Thyroid gland (tissue), 4 donors: Measurements from ENCODE around the gene SYNC. TPM values are rescaled to one million over a fixed set of nuclear protein-coding genes. Genes with fewer than 3 reads are reported as not detected.
A peak's percentile ranks its signal among the peaks of the same experiment; 100 is the strongest.

Experiments
- DNase-seq, 2 donors: peaks; one replicate each; pipeline ENCODE4 v3.0.0-alpha.2; 2019
- H3K27ac ChIP-seq, 3 donors: fragments of 200-600 bp; sonication (generic); 1 replicate in 2 of 3; 2 replicates in 1 of 3; pipeline ENCODE4 v1.5.1; 2016 to 2019; ENCODE audit warnings: mild to moderate bottlenecking in 1 of 3, moderate library complexity in 1 of 3
- H3K27me3 ChIP-seq: fragments of 200-600 bp; sonication (generic); one replicate; pipeline ENCODE4 v1.5.1; 2019
- H3K36me3 ChIP-seq, 2 donors: fragments of 200-600 bp; sonication (generic); one replicate each; pipeline ENCODE4 v1.5.1; 2016 to 2019
- H3K4me1 ChIP-seq, 2 donors: fragments of 200-600 bp; sonication (generic); one replicate each; pipeline ENCODE4 v1.5.1; 2017 to 2019
- H3K4me3 ChIP-seq, 3 donors: fragments of 200-600 bp; sonication (generic); replicated peaks in 1 of 3; 1 replicate in 2 of 3; 2 replicates in 1 of 3; pipeline ENCODE4 v1.5.1; 2016; ENCODE audit warnings: mild to moderate bottlenecking in 1 of 3
- H3K9me3 ChIP-seq: fragments of 200-600 bp; sonication (generic); one replicate; pipeline ENCODE4 v1.5.1; 2017
- POLR2A ChIP-seq, 2 donors: fragments of 450-650 bp; IDR thresholded peaks; one replicate each; pipeline ENCODE4 v1.6.1; 2017; ENCODE audit warnings: antibody characterized with exemption in 2 of 2, mild to moderate bottlenecking in 2 of 2, moderate library complexity in 1 of 2
- WGBS, 2 donors: methylation state at CpG; one replicate each; pipeline ENCODE4 v1.1.5; 2017; 5-methylcytosine and 5-hydroxymethylcytosine counted together
- intact Hi-C: fragments of 100-400 bp; cut with DNase I; formaldehyde crosslinking; loops from one replicate; pipeline ENCODE4 v1.15.1; 2023
- total RNA-seq, 4 donors: library from RNA; depleted of rRNA; stranded (reverse); fragments of >200 nt; gene quantifications; one replicate each; pipeline ENCODE4 v1.2.3, GENCODE V29; 2016
- TF ChIP-seq, protein P1 (sequence below), 6 experiments: fragments of 200-600 bp in 3 of 6; fragments of 450-650 bp in 3 of 6; sonication (generic) in 3 of 6; IDR thresholded peaks; one replicate each; pipeline ENCODE4 v1.5.1; 2016 to 2019; ENCODE audit warnings: antibody characterized with exemption in 6 of 6, mild to moderate bottlenecking in 2 of 6, inconsistent platforms in 1 of 6, moderate library complexity in 1 of 6

SYNC gene
- total RNA-seq, 4 donors from 2014 or later: 7.3 to 13.7 (median 7.7) TPM

DNA sequence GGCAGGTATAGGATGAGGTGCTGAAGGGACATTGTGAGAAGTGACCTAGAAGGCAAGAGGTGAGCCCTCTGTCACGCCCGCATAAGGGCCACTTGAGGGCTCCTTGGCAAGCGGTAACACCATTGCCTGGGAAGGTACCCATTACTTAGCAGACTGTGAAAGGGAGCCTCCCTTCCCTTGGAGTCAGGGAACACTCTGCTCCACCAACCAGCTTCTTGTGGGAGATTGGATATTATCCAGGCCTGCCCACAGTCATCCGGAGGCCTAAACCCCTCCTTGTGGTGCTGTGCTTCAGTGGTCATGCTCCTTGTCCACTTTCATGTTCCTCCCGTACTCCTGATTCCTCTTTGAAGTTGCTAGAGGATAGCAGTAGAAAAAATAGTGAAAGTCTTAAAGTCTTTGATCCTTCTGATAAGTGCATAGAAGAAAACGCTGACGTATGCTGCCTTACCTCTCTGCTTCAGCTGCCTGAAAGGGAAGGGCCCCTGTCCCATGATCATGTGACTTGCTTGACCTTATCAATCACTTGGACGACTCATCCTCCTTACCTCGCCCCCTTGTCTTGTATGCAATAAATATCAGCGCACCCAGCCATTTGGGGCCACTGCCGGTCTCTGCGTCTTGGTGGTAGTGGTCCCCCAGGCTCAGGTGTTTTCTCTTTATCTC lies 35.5 kb downstream of the SYNC start:
- WGBS, 2 donors: 46 to 62% methylated on average over 12 of the region's 12 CpGs
- no peak for TF ChIP-seq POLR2A (IDR thresholded peaks at IDR 0.05)
- TF ChIP-seq, protein P1, sequence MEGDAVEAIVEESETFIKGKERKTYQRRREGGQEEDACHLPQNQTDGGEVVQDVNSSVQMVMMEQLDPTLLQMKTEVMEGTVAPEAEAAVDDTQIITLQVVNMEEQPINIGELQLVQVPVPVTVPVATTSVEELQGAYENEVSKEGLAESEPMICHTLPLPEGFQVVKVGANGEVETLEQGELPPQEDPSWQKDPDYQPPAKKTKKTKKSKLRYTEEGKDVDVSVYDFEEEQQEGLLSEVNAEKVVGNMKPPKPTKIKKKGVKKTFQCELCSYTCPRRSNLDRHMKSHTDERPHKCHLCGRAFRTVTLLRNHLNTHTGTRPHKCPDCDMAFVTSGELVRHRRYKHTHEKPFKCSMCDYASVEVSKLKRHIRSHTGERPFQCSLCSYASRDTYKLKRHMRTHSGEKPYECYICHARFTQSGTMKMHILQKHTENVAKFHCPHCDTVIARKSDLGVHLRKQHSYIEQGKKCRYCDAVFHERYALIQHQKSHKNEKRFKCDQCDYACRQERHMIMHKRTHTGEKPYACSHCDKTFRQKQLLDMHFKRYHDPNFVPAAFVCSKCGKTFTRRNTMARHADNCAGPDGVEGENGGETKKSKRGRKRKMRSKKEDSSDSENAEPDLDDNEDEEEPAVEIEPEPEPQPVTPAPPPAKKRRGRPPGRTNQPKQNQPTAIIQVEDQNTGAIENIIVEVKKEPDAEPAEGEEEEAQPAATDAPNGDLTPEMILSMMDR (IDR thresholded peaks at IDR 0.05): no peak
- DNase-seq: peak; percentile 94 to 95
- Histone ChIP-seq H3K4me3 (no peak overlapping the region), H3K36me3 (peaks cover 44 to 49% of the 10 kb centered on the region in 2 donors), H3K4me1 (peaks cover 5 to 9% of the 10 kb centered on the region in 2 donors), H3K27ac (peak overlapping the region in 2 of 3 donors; percentile 36 to 65), H3K9me3 (no peaks in the 10 kb centered on the region), H3K27me3 (no peaks in the 10 kb centered on the region)
- intact Hi-C loops: no loop called here

DNA sequence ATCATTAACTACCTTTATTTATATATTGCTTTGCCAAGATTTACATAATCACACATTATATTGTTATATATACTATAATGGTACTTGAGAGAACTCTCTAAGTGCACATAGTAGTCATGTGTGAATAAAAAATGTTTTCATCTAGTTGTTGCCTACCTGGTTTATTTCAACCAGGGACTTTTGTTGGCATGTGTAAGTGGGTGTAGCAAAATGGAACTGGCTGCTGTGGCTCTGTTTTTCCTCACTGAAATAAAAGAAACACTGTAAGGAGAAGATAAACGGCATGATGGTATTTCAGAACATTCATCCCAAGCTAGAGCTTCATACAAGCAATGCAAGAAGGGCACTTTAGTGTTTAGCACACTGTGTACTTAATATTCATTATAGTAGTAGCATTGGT lies 36.7 kb downstream of the SYNC start:
- Histone ChIP-seq H3K9me3 (no peaks in the 10 kb centered on the region), H3K4me1 (peaks cover 5 to 9% of the 10 kb centered on the region in 2 donors), H3K27ac (no peak overlapping the region), H3K4me3 (no peak overlapping the region), H3K36me3 (peaks cover 39 to 41% of the 10 kb centered on the region in 2 donors), H3K27me3 (no peaks in the 10 kb centered on the region)
- intact Hi-C loops: no loop called here
- DNase-seq: no peak
- 37 to 56% methylated on average over 1 of the region's 1 CpG for WGBS, 2 donors
- TF ChIP-seq, protein P1 (IDR thresholded peaks at IDR 0.05): no peak
- TF ChIP-seq POLR2A (IDR thresholded peaks at IDR 0.05): no peak

DNA sequence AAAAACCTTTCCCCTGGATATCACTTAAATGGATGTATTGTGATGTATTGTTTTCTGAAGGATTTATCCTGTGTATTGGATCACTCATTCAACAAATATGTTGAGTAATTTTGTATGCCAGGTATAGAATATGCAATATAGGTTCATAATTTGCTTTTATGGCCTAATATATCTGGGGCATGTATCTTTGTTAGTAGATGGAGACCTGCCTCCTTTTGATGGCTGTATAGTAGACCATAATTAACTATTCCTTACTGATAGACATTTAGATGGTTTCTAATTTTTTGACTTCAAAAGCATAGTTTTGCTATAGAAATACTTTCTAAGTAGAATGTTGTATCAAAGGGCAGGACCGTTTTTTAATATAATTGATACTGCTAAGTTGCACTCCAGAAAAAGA lies 43.0 kb downstream of the SYNC start:
- Histone ChIP-seq H3K27ac (no peak overlapping the region), H3K27me3 (no peaks in the 10 kb centered on the region), H3K9me3 (no peaks in the 10 kb centered on the region), H3K4me3 (no peak overlapping the region), H3K4me1 (no peaks in the 10 kb centered on the region), H3K36me3 (peaks cover 49 to 52% of the 10 kb centered on the region in 2 donors)
- 93 to 97% methylated on average over 1 of the region's 1 CpG for WGBS, 2 donors
- no peak for DNase-seq
- intact Hi-C loops: no loop called here
- TF ChIP-seq POLR2A (IDR thresholded peaks at IDR 0.05): no peak
- TF ChIP-seq, protein P1 (IDR thresholded peaks at IDR 0.05): no peak

DNA sequence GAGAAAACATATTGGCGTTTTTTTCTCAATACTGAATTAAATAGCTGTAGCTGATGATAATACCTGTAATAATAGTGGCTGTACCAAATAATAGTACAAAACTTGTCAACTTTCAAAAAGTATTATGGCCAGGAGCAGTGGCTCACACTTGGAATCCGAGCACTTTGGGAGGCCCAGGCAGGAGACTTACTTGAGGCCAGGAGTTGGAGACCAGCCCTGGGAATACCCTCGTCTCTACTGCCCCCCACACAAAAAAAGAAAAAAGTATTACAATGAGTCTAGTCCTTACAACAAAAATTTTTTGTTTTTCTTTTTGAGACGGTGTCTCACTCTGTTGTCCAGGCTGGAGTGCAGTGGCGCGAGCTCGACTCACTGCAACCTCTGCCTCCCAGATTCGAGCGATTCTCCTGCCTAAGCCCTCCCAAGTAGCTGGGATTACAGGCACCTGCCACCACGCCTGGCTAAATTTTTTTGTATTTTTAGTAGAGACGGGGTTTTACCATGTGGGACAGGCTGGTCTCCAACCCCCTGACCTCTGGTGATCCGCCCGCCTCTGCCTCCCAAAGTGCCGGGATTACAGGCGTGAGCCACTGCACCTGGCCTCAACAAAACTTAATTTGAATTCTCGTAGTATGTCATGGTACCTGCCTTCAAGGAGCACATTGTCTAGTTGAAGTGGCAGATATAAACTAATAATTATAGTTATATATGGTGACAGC lies 50.2 kb downstream of the SYNC start:
- intact Hi-C loops: no loop called here
- no peak overlapping the region for H3K27ac ChIP-seq
- DNase-seq: no peak

More for the DNA sequence above, 50.2 kb downstream of the SYNC start:
- TF ChIP-seq POLR2A (IDR thresholded peaks at IDR 0.05): no peak
- TF ChIP-seq, protein P1 (IDR thresholded peaks at IDR 0.05): no peak
- Histone ChIP-seq H3K9me3 (no peaks in the 10 kb centered on the region), H3K4me1 (peaks cover 21 to 34% of the 10 kb centered on the region in 2 donors), H3K4me3 (peak overlapping the region in 1 of 3 donors; percentile 87), H3K36me3 (peaks cover 6 to 10% of the 10 kb centered on the region in 2 donors), H3K27me3 (no peaks in the 10 kb centered on the region)
- WGBS, 2 donors: 89 to 91% methylated on average over 16 of the region's 16 CpGs
